GM19372 (cell line): Measurements from ENCODE around the gene SPDYE2B.
"Not testable (repeated sequence)": the region's sequence is repeated elsewhere in the genome, so short reads cannot be mapped to it uniquely, and the experiment has no call there.

Source experiments
- ATAC-seq: cut with Tn5 transposase; IDR thresholded peaks from one replicate; pipeline ENCODE4 v1.9.1; 2021; ENCODE audit warnings: mild to moderate bottlenecking, low read depth, moderate library complexity; ENCODE audit not compliant: unreplicated experiment

SPDYE2B gene

GRCh38 chr7:102638848-102639247, 11.3 kb upstream of the SPDYE2B start:
- ATAC-seq, result not testable (repeated sequence)

- not testable (repeated sequence) for ATAC-seq
Measured at GRCh38 chr7:102642691-102643090, 7.4 kb upstream of the SPDYE2B start, which contains the start of gene UPK3BL1. UPK3BL1 (minus strand) TSS chr7:102642791; CDS start chr7:102642741, 50 bp downstream.

- ATAC-seq, result not testable (repeated sequence)
Measured at GRCh38 chr7:102643404-102643803, 6.7 kb upstream of the SPDYE2B start.

GRCh38 chr7:102647813-102648212, 2.3 kb upstream of the SPDYE2B start:
- ATAC-seq, result not testable (repeated sequence)

GRCh38 chr7:102664765-102665164, 14.6 kb downstream of the SPDYE2B start:
- ATAC-seq, result not testable (repeated sequence)

- ATAC-seq, result not testable (repeated sequence)
Measured at GRCh38 chr7:102666850-102667249, 16.7 kb downstream of the SPDYE2B start.

- not testable (repeated sequence) for ATAC-seq
Measured at GRCh38 chr7:102667523-102667922, 17.4 kb downstream of the SPDYE2B start.

GRCh38 chr7:102671166-102671955, 21.2 kb downstream of the SPDYE2B start, which contains the start of gene POLR2J2:
POLR2J2 (minus strand) TSS chr7:102671663; CDS start chr7:102671601, 62 bp downstream.
- peak; percentile 83 for ATAC-seq

GRCh38 chr7:102671956-102672307, 21.8 kb downstream of the SPDYE2B start:
- ATAC-seq, result peak; percentile 36

- ATAC-seq, result not testable (repeated sequence)
Measured at GRCh38 chr7:102673447-102674067, 23.4 kb downstream of the SPDYE2B start.

- ATAC-seq, result not testable (repeated sequence)
Measured at GRCh38 chr7:102675545-102675944, 25.4 kb downstream of the SPDYE2B start.

- not testable (repeated sequence) for ATAC-seq
Measured at GRCh38 chr7:102680780-102681179, 30.7 kb downstream of the SPDYE2B start.

GRCh38 chr7:102682560-102682959, 32.4 kb downstream of the SPDYE2B start:
- not testable (repeated sequence) for ATAC-seq

- peak; percentile 75 for ATAC-seq
Measured at GRCh38 chr7:102688299-102689036, 38.3 kb downstream of the SPDYE2B start.

GRCh38 chr7:102689436-102690282, 39.5 kb downstream of the SPDYE2B start:
- ATAC-seq, result peak; percentile 59

GRCh38 chr7:102690602-102691001, 40.5 kb downstream of the SPDYE2B start:
- ATAC-seq, result not testable (repeated sequence)

- not testable (repeated sequence) for ATAC-seq
Measured at GRCh38 chr7:102694008-102694407, 43.9 kb downstream of the SPDYE2B start.

GRCh38 chr7:102695033-102695552, 45.0 kb downstream of the SPDYE2B start:
- not testable (repeated sequence) for ATAC-seq

GRCh38 chr7:102696009-102696408, 45.9 kb downstream of the SPDYE2B start:
- not testable (repeated sequence) for ATAC-seq
